Activated naive CD4-positive, alpha-beta T cell treated with anti-CD3 and anti-CD28 coated beads, Interleukin-2, amount 50 U/mL, for 24 hours (primary cell): ENCODE measurements around the gene RSRC1.
"Not testable (repeated sequence)": the region's sequence is repeated elsewhere in the genome, so short reads cannot be mapped to it uniquely, and the experiment has no call there.

ENCODE experiments used
- H3K27ac Mint-ChIP-seq: one replicate; pipeline ENCODE4 v1.8.0; 2021; ENCODE audit warnings: mild to moderate bottlenecking, mixed read lengths
- H3K27me3 Mint-ChIP-seq: one replicate; pipeline ENCODE4 v1.8.0; 2021; ENCODE audit warnings: mixed read lengths
- H3K36me3 Mint-ChIP-seq: one replicate; pipeline ENCODE4 v1.8.0; 2021; ENCODE audit warnings: mixed read lengths
- H3K4me1 Mint-ChIP-seq: one replicate; pipeline ENCODE4 v1.8.0; 2021; ENCODE audit warnings: mixed read lengths
- H3K4me3 Mint-ChIP-seq: one replicate; pipeline ENCODE4 v1.8.0; 2021; ENCODE audit warnings: mild to moderate bottlenecking, mixed read lengths
- H3K9me3 Mint-ChIP-seq: one replicate; pipeline ENCODE4 v1.8.0; 2021; ENCODE audit warnings: mixed read lengths

The RSRC1 gene

DNA sequence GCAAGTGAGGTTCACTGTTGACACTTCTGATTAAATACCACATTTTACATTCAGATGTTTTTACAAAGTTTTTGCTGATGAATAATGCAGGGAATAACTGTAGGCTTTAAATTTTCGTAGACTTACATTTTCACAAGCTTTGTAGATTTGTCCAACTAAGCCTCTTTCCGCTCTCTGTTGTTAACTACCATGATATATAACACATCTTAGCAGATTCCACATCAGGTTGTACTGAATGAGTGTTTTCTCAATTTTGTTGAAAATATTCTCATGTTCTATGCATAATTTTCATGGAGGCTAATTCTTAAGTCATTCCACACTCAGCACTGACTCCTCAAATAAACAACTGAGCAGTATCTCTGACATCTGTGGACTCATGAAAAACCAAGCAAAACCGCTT, 168.3 kb downstream of the RSRC1 start:
- H3K27me3 Mint-ChIP-seq: no peaks in the 10 kb centered on the region
- H3K9me3 Mint-ChIP-seq: peaks cover 19% of the 10 kb centered on the region
- H3K4me1 Mint-ChIP-seq: no peaks in the 10 kb centered on the region
- H3K4me3 Mint-ChIP-seq: no peak overlapping the region
- H3K36me3 Mint-ChIP-seq: peaks cover 40% of the 10 kb centered on the region
- no peak overlapping the region for H3K27ac Mint-ChIP-seq

DNA sequence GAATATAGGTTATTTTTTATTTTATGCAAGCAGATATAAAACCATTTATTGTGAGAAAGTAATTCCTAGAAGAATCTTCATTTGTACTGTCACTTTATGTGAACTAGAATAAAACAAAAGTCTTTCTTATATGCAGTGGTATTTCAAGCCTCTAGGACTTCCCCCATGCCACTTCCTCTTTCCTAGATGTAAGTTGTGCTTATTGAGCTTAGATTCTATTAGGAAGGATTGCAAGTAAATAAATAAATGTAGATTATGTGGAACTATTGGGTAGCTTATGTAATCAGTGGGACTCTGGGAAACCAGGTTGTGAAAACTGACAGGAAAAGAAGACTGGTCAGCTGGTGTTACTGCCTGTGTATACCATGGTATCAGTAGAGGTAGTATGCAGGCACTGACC, 169.7 kb downstream of the RSRC1 start:
- Mint-ChIP-seq H3K9me3 (peaks cover 19% of the 10 kb centered on the region), H3K27me3 (no peaks in the 10 kb centered on the region), H3K4me1 (no peaks in the 10 kb centered on the region), H3K27ac (no peak overlapping the region), H3K4me3 (no peak overlapping the region), H3K36me3 (peaks cover 35% of the 10 kb centered on the region)

DNA sequence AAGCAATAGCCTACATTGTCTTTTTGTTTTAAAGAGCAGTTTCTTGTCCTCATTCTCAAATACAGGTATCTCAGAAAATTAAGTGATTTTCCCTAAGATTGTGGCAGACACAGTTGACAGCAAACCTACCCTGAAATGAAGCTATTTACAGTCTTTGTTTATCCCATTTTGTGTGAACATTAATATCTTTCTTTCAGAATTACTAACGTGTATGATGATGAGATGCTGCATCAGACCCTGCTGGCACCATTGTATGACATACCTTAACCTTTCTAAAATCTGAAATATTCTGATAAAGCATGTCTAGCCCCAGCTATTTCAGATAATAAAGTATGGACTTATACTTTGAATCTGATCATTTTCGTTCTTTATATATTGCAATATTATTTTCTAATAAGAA, 185.9 kb downstream of the RSRC1 start:
- no peak overlapping the region for H3K27ac Mint-ChIP-seq
- H3K4me1 Mint-ChIP-seq: no peaks in the 10 kb centered on the region
- H3K36me3 Mint-ChIP-seq: peaks cover 4% of the 10 kb centered on the region
- H3K9me3 Mint-ChIP-seq: no peaks in the 10 kb centered on the region
- H3K4me3 Mint-ChIP-seq: no peak overlapping the region
- no peaks in the 10 kb centered on the region for H3K27me3 Mint-ChIP-seq

DNA sequence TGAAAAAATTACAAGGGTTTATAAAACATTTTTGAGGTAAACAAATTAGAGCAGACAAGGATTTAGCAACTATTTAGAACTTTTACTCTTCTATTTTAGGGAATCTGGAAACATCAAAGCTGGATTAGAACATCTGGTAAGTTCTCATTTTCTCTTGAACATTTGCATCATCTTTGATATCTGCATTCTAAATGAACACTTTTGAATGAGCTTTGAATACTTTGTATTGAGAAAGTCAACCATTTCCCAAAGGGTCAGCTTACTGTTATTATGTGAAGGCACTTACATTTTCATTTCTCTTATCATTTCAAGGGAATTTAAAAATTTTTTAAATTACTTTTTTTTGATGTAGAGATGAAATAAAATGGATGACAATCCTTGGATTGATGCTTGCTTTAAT, 188.1 kb downstream of the RSRC1 start:
- Mint-ChIP-seq H3K36me3 (peaks cover 8% of the 10 kb centered on the region), H3K4me3 (no peak overlapping the region), H3K9me3 (no peaks in the 10 kb centered on the region), H3K4me1 (no peaks in the 10 kb centered on the region), H3K27me3 (no peaks in the 10 kb centered on the region), H3K27ac (no peak overlapping the region)

DNA sequence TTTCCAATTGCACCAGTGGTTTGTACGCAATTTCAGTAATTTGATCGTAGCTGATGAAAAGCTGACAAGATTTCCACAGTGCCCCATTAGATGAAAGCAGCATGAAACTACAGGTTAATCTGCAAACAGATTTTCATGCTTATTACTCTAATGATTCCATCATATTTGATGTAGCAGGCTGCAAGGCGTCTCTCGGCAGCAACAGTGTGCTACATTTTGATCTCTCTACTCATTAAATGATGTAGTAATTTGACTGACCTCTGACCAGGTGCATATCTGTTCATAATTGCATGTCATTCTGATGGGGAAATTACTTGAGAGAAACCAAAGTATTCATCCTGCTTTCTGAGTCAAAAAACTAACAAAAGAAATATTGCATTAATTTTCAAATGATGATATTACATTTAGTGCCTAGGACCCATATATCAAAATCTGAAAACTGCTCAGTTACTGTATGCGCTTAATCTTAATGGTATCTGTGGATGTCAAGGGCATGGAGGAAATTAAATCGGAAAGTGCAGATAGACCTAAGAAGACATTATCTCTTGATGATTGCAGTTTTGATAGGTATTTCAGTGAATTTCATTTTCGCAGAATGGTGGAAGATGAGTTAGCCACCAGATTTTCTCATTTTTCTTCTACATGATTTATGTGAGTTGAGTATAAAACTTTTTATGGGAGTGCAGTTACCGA, 198.5 kb downstream of the RSRC1 start:
- no peaks in the 10 kb centered on the region for H3K9me3 Mint-ChIP-seq
- no peak overlapping the region for H3K27ac Mint-ChIP-seq
- no peaks in the 10 kb centered on the region for H3K27me3 Mint-ChIP-seq
- H3K4me1 Mint-ChIP-seq: no peaks in the 10 kb centered on the region
- peaks cover 4% of the 10 kb centered on the region for H3K36me3 Mint-ChIP-seq
- H3K4me3 Mint-ChIP-seq: no peak overlapping the region

DNA sequence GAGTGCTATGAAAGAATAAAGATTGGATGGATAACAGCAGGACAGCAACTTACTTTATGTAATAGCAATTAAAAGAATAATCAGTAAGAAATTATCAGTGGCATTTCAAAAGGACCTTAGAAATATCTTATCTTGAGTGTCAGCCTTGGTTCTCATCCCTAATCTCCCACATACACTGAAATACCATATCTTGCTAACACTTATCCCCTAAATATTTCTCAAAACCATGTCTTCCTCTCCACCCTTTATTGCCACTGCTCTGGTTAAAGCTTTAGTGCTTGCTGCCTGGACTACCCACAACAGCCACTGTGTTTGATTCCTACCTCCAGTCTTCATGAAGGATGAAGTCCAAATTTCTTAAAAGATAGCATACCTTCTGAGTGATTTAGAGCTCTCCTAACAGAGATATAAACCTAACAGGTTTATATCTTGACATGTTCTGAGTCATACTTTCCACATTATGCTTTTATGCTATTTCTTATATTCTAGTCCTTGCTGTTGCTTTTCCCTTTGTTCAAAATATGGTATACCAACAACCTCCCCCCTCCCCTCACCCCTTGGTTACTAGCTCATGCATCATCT, 202.8 kb downstream of the RSRC1 start:
- H3K4me3 Mint-ChIP-seq: no peak overlapping the region
- no peak overlapping the region for H3K27ac Mint-ChIP-seq
- H3K9me3 Mint-ChIP-seq: no peaks in the 10 kb centered on the region
- H3K36me3 Mint-ChIP-seq: no peaks in the 10 kb centered on the region
- no peaks in the 10 kb centered on the region for H3K27me3 Mint-ChIP-seq
- H3K4me1 Mint-ChIP-seq: no peaks in the 10 kb centered on the region

DNA sequence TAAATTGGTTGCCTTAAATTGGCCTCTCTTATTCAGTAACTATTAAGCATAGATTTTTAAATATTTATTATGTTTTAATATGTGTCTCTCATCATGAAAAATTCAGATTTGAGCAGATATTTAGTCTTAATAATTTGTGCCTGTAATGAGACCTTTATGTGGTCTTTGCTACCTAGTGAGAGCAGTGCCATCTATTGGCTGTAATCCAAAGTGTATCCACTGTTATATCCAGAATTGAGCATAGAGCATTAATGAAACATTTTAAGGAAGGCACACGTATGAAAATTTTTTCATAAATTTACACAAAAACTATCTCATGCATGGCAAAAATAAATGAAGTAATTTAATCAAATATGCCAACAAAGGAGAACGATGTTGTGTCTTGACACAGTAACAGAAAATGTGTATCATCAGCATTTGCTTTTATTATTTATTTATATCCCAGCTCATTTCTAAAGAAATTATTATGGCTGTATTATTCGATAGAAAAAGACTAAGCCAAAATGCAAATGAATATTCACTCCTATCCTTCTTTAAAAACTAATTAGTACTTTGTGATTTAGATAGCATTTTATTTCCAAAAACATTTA, 203.5 kb downstream of the RSRC1 start:
- peaks cover 2% of the 10 kb centered on the region for H3K36me3 Mint-ChIP-seq
- no peak overlapping the region for H3K27ac Mint-ChIP-seq
- H3K4me3 Mint-ChIP-seq: no peak overlapping the region
- no peaks in the 10 kb centered on the region for H3K27me3 Mint-ChIP-seq
- no peaks in the 10 kb centered on the region for H3K4me1 Mint-ChIP-seq
- H3K9me3 Mint-ChIP-seq: no peaks in the 10 kb centered on the region

DNA sequence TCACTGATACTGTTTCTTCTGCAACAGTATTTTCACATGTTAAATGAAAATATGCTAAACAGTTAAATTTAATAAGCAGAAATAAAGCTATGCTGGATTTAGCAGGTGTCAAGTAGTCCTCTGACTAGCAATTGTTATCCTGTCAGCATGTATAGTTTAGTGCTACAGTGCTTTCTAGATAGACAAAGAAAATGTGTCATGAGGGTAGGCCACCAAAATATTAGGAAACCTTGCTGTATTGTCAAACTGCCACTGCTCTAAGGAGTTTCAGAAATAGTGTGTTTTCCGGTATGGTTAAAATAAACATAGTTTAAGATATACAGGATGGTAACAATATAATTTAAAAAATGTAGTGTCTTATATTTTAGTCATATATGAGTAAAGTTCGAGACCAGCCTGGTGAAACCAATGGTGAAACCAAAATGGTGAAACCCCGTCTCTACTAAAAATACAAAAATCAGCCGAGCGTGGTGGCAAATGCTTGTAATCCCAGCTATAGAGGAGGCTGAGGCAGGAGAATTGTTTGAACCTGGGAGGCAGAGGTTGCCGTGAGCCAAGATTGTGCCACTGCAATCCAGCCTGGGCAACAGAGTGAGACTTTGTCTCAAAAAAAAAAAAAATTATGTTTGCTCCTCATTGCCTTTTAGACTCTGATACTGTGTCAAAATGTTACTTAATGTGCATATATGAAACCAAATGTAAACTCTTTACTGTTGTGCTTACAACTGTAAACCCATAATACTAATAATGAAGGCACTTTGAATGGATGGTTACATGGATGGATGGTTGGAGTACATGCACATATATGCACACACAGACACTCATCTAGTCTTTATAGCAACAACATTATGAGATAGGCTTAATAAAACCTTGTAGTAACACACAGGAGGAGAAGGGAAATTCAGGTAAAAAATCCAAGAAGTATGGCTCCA, 204.8 kb downstream of the RSRC1 start:
- H3K4me1 Mint-ChIP-seq: no peaks in the 10 kb centered on the region
- H3K27ac Mint-ChIP-seq: no peak overlapping the region
- H3K36me3 Mint-ChIP-seq: peaks cover 5% of the 10 kb centered on the region
- no peaks in the 10 kb centered on the region for H3K9me3 Mint-ChIP-seq
- H3K27me3 Mint-ChIP-seq: no peaks in the 10 kb centered on the region
- H3K4me3 Mint-ChIP-seq: no peak overlapping the region

DNA sequence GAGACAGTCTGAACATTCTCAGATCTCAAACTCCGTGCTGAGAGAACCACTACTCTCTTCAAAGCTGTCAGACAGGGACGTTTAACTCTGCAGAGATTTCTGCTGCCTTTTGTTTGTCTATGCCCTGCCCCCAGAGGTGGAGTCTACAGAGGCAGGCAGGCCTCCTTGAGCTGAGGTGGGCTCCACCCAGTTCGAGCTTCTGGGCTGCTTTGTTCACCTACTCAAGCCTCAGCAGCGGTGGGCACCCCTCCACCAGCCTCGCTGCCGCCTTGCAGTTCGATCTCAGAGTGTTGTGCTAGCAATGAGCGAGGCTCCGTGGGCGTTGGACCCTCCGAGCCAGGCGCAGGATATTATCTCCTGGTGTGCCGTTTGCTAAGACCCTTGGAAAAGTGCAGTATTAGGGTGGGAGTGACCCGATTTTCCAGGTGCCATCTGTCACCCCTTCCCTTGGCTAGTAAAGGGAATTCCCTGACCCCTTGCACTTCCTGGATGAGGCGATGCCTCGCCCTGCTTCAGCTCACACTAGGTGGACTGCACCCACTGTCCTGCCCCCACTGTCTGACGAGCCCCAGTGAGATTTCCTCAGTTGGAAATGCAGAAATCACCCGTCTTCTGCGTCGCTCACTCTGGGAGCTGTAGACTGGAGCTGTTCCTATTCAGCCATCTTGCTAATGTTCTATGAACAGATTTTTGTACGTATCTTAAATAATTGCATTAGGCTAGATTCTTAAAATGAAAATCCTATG, 220.0 kb downstream of the RSRC1 start:
- H3K4me3 Mint-ChIP-seq, H3K27ac Mint-ChIP-seq: not testable (repeated sequence)

DNA sequence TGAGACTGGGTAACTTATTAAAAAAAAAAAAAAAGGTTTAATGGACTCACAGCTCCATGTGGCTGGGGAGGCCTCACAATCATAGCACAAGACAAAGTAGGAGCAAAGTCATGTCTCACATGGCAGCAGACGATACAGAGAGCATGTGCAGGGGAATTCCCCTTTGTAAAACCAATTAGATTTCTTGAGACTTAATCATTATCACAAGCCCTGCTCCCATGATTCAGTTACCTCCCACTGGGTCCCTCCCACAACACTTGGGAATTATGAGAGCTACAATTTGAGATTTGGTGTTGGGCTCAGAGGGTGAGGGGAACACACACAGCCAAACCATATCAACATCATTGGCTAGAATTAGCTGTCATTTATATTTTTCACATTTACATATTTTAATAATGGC, 221.0 kb downstream of the RSRC1 start:
- H3K9me3 Mint-ChIP-seq: no peaks in the 10 kb centered on the region
- no peak overlapping the region for H3K4me3 Mint-ChIP-seq
- peaks cover 19% of the 10 kb centered on the region for H3K36me3 Mint-ChIP-seq
- no peaks in the 10 kb centered on the region for H3K27me3 Mint-ChIP-seq
- H3K4me1 Mint-ChIP-seq: peaks cover 7% of the 10 kb centered on the region
- H3K27ac Mint-ChIP-seq: peak overlapping the region; percentile 55

More for the DNA sequence above, 220.0 kb downstream of the RSRC1 start:
- H3K27me3 Mint-ChIP-seq, H3K9me3 Mint-ChIP-seq, H3K4me1 Mint-ChIP-seq: not testable (repeated sequence)
- H3K36me3 Mint-ChIP-seq: peaks cover 19% of the 10 kb centered on the region

DNA sequence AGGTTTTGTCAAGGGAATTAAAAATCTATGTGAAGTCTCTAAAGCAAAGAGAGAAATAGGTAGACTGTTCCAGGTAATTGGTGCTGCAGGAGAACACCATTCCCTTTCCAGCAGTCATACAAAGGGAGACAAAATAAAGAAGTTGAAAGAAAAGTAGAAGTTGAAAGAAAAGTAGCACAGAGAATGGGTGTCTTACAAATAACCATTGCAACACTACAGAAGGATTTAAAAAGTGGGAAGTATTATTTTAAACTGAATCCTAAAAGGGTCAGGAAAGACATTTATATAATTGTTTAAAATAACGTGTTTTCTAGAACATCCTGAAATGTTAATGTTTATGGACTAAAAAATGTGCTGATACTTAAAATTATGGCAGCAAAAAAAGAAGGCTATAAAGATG, 223.8 kb downstream of the RSRC1 start:
- Mint-ChIP-seq H3K36me3 (peaks cover 18% of the 10 kb centered on the region), H3K4me1 (peaks cover 6% of the 10 kb centered on the region), H3K27me3 (no peaks in the 10 kb centered on the region)

DNA sequence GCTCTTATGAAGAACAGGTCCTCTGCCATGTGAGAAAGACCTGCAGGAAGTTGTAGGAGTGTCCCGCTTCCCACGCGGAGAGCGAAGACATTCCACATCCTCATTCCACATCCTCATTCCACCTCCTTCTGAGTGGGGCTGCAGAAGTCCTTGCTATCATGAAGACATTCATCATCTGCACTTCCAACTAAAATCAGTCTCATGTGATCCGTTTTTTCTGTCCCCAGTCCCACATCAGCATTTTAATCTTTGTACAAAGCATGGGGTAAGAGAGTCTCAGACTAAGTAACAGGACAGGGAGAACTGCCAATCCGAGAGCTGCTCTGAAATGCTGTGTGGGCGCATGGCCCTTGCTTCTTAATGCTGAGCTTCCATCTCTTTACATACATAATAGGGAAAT, 227.2 kb downstream of the RSRC1 start:
- H3K27ac Mint-ChIP-seq: no peak overlapping the region
- H3K9me3 Mint-ChIP-seq: peaks cover 5% of the 10 kb centered on the region
- H3K27me3 Mint-ChIP-seq: no peaks in the 10 kb centered on the region
- H3K36me3 Mint-ChIP-seq: peaks cover 29% of the 10 kb centered on the region
- no peaks in the 10 kb centered on the region for H3K4me1 Mint-ChIP-seq
- H3K4me3 Mint-ChIP-seq: no peak overlapping the region

More for the DNA sequence above, 223.8 kb downstream of the RSRC1 start:
- H3K4me3 Mint-ChIP-seq: no peak overlapping the region
- H3K27ac Mint-ChIP-seq: no peak overlapping the region
- H3K9me3 Mint-ChIP-seq: no peaks in the 10 kb centered on the region

DNA sequence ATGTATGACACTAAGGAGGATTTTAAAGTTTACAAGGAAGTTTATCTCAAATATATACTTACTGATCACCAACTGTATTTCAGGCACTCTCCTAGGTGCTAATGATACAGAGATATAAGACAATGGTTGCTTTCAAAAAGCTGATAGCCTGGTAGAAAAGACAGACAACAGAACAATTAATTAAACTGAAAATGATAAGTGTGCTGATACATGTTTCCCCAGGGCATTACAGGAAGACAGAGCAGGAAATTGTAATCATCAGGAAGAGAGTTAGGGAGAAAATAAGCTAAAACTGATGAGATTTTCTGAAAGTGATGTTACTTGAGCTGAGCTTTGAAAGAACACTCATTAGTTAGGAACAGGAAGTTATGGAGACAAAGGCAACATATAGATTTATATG, 229.7 kb downstream of the RSRC1 start:
- peaks cover 5% of the 10 kb centered on the region for H3K9me3 Mint-ChIP-seq
- no peaks in the 10 kb centered on the region for H3K27me3 Mint-ChIP-seq
- no peaks in the 10 kb centered on the region for H3K4me1 Mint-ChIP-seq
- H3K27ac Mint-ChIP-seq: no peak overlapping the region
- H3K4me3 Mint-ChIP-seq: no peak overlapping the region
- H3K36me3 Mint-ChIP-seq: peaks cover 33% of the 10 kb centered on the region

DNA sequence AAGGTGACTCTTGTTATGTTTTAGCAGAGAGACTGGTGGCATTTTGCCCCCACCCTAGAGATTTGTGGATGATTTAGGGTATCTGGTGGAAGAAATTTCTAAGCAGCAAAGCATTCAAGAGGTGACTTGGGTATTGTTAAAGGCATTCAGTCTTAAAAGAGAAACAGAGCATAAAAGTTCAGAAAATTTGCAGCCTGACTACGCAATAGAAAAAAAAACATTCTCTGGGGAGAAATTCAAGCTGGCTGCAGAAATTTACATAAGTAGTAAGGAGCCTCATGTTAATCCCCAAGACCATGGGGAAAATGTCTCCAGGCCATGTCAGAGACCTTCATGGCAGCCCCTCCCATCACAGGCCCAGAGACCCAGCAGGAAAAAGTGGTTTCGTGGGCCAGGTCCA, 231.1 kb downstream of the RSRC1 start:
- H3K4me1 Mint-ChIP-seq, H3K27ac Mint-ChIP-seq, H3K27me3 Mint-ChIP-seq, H3K4me3 Mint-ChIP-seq, H3K9me3 Mint-ChIP-seq: not testable (repeated sequence)
- peaks cover 26% of the 10 kb centered on the region for H3K36me3 Mint-ChIP-seq

DNA sequence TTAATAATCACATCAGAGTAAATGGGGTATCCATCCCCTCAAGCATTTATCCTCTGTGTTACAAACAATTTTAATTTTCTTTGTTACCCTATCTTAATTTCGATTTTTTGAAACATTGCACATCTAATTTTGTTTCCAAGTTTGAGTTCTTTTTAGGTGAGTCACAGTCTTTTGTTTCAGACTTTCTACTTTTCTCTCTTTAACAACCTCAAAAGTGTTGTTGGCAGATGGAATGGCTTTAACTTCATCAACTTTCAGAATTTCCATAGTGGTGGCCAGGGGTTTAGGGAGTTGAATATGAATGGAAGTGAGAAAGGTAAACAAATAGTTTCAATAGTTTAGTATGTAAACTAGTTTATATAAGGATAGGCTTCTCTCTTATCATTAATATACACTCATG, 238.1 kb downstream of the RSRC1 start:
- Mint-ChIP-seq H3K27ac (no peak overlapping the region), H3K9me3 (no peaks in the 10 kb centered on the region), H3K36me3 (peaks cover 12% of the 10 kb centered on the region), H3K4me1 (peaks cover 2% of the 10 kb centered on the region), H3K27me3 (no peaks in the 10 kb centered on the region), H3K4me3 (no peak overlapping the region)
